Effector memory CD8-positive, alpha-beta T cell (primary cell): Measurements from ENCODE around the gene LIMD2.

ENCODE experiments used
- ATAC-seq: fragments of 150-1000 bp; cut with Tn5 transposase; replicated peaks from 2 replicates; pipeline ENCODE4 v1.10.0; 2021; ENCODE audit warnings: mild to moderate bottlenecking, moderate library complexity
- DNase-seq, 3 experiments: peaks; one replicate each; pipeline ENCODE4 v3.0.0; 2021
- H3K27ac Mint-ChIP-seq, 2 donors: one replicate each; pipeline ENCODE4 v1.8.0; 2022; ENCODE audit warnings: mild to moderate bottlenecking in 2 of 2, mixed read lengths in 2 of 2, moderate library complexity in 2 of 2
- H3K27me3 Mint-ChIP-seq, 2 donors: one replicate each; pipeline ENCODE4 v1.8.0; 2022; ENCODE audit warnings: mixed read lengths in 2 of 2
- H3K36me3 Mint-ChIP-seq: one replicate; pipeline ENCODE4 v1.8.0; 2022; ENCODE audit warnings: mild to moderate bottlenecking, moderate library complexity, mixed read lengths; ENCODE audit not compliant: insufficient read depth
- H3K4me1 Mint-ChIP-seq, 2 donors: one replicate each; pipeline ENCODE4 v1.8.0; 2022; ENCODE audit warnings: low read depth in 2 of 2, mixed read lengths in 2 of 2
- H3K4me3 Mint-ChIP-seq, 2 donors: one replicate each; pipeline ENCODE4 v1.8.0; 2022; ENCODE audit warnings: mild to moderate bottlenecking in 2 of 2, mixed read lengths in 2 of 2, moderate library complexity in 2 of 2
- H3K9me3 Mint-ChIP-seq, 2 donors: one replicate each; pipeline ENCODE4 v1.8.0; 2022; ENCODE audit warnings: mixed read lengths in 2 of 2

The LIMD2 gene

DNA sequence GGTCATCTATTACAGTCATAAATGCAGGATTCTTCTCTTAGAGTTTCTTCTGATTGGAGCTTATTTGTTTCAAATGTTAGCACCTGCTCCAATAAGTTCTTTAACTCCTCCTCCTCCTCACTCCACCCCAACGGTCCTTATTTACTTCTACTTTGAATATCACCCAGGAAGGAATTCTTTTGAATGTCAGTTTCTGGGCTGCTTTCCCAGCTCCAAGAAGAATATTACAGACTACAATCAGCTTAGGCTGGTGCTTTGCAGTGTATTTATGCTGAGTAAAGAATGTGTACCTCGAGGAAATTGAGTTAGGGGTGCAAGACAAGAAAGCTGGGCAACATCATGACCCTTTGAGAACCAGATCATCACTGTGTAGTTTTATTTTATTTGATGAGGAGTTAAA, 46.9 kb downstream of the LIMD2 start:
- Mint-ChIP-seq H3K27ac (no peak overlapping the region), H3K4me1 (peaks cover 7 to 19% of the 10 kb centered on the region in 2 donors), H3K4me3 (no peak overlapping the region), H3K9me3 (no peaks in the 10 kb centered on the region), H3K27me3 (no peaks in the 10 kb centered on the region), H3K36me3 (peaks cover 41% of the 10 kb centered on the region)
- ATAC-seq (no peak), DNase-seq (no peak)

DNA sequence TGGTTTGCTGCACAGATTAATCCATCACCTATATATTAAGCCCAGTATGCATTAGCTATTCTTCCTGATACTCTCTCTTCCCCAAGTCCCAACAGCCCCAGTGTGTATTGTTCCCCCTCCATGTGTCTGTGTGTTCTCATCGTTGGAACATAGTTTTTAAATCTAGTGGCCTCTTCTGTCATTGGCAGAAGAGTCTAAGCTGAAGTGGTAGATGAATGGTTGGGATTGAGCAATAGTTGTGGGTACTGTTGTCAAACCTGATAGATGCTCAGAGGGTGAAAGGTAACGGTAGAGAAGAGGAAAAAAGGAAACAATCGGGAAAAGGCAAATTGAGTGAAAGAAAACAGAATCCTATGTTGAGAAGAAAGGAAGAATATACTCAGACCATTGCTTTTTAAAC, 47.8 kb downstream of the LIMD2 start:
- Mint-ChIP-seq H3K4me3 (no peak overlapping the region), H3K27me3 (no peaks in the 10 kb centered on the region), H3K9me3 (no peaks in the 10 kb centered on the region), H3K4me1 (peaks cover 7 to 23% of the 10 kb centered on the region in 2 donors), H3K36me3 (peaks cover 42% of the 10 kb centered on the region), H3K27ac (no peak overlapping the region)
- ATAC-seq (no peak), DNase-seq (no peak)

DNA sequence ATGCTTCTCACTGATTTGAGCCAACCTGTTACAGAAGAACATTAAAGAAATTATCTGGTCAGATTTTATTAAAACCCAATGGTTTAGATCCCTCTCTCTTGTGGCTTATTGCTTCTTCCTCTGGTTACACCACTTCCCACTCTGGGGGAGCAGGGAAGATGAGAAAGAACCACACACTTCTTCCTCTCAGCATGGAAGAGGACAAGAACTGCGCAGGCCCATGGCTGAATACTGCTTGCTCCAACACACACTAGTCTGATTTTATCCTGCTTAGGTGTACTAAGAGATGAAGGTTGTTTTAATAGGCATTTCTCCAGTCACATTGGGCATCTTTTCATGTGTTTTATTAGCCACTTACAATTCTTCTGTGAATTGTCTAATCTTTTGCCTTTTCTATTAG, 50.1 kb downstream of the LIMD2 start:
- ATAC-seq (no peak), DNase-seq (no peak)
- Mint-ChIP-seq H3K27ac (peak overlapping the region in 1 of 2 donors; percentile 81), H3K9me3 (no peaks in the 10 kb centered on the region), H3K4me1 (peaks cover 11 to 27% of the 10 kb centered on the region in 2 donors), H3K4me3 (no peak overlapping the region), H3K27me3 (no peaks in the 10 kb centered on the region), H3K36me3 (peaks cover 33% of the 10 kb centered on the region)

GRCh38 chr17:63647936-63648335, 52.0 kb downstream of the LIMD2 start:
- H3K36me3 Mint-ChIP-seq, result peaks cover 14% of the 10 kb centered on the region
- no peak for ATAC-seq
- no peak for DNase-seq
- no peak overlapping the region for H3K4me3 Mint-ChIP-seq
- H3K4me1 Mint-ChIP-seq, result peaks cover 11 to 30% of the 10 kb centered on the region in 2 donors
- no peaks in the 10 kb centered on the region for H3K9me3 Mint-ChIP-seq
- H3K27ac Mint-ChIP-seq, result peak overlapping the region in 1 of 2 donors; percentile 53
- no peaks in the 10 kb centered on the region for H3K27me3 Mint-ChIP-seq

DNA sequence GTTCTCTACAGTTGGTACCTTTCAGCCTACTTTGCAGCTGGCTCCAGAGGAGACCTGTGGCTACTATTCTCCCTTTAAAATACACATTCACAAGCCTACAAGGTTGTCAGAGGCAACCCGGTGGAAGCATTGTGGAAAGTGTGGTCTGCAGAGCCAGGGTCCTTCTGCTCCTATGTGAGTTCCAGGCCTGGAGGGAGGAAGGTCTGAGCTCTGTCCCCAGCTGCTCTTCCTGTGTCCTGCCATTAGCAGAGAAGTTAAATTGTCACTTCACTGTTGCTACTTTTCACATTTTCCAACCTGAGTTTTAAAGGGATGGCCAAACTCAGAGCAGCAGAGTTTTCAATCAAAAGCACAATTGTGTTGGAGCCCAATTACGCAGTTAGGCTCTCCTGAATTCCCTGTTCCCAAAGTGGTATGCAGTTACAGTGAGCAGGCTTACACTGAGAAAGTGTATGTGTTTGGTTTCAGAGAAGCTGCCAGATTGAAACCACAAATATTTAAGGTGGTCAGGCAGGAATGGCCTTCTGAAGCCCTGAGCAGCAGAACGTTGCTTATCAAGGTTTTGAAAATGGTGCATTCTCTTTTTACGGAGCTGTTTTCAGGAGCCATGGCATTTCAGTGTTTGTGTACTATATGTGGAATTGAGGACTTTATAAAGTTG, 52.7 kb downstream of the LIMD2 start:
- Mint-ChIP-seq H3K4me1 (peaks cover 11 to 30% of the 10 kb centered on the region in 2 donors), H3K4me3 (no peak overlapping the region), H3K27me3 (no peaks in the 10 kb centered on the region), H3K27ac (no peak overlapping the region), H3K9me3 (no peaks in the 10 kb centered on the region), H3K36me3 (peaks cover 8% of the 10 kb centered on the region)
- no peak for DNase-seq
- no peak for ATAC-seq

DNA sequence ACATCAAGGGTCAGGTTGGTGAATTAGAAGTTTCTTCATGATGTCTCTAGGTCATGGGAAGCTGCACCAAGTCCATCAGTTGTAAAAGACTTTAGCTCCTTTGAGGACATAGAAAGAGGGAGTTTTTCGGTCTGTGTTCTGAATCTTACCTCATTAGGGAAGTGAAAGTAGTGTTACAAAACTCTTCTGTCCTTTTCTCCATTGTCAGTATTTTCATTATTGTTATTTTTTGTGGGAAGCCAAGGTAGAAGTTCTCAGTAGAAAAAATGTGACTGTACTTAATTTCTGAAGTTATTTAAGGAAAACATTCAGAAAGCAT, 53.5 kb downstream of the LIMD2 start:
- DNase-seq (no peak), ATAC-seq (no peak)
- peak overlapping the region in 1 of 2 donors; percentile 53 for H3K27ac Mint-ChIP-seq
- H3K9me3 Mint-ChIP-seq, result no peaks in the 10 kb centered on the region
- no peaks in the 10 kb centered on the region for H3K27me3 Mint-ChIP-seq
- H3K4me1 Mint-ChIP-seq, result peaks cover 11 to 30% of the 10 kb centered on the region in 2 donors
- no peak overlapping the region for H3K4me3 Mint-ChIP-seq
- peaks cover 8% of the 10 kb centered on the region for H3K36me3 Mint-ChIP-seq
